ENCODE results near the gene LCK.

DNA sequence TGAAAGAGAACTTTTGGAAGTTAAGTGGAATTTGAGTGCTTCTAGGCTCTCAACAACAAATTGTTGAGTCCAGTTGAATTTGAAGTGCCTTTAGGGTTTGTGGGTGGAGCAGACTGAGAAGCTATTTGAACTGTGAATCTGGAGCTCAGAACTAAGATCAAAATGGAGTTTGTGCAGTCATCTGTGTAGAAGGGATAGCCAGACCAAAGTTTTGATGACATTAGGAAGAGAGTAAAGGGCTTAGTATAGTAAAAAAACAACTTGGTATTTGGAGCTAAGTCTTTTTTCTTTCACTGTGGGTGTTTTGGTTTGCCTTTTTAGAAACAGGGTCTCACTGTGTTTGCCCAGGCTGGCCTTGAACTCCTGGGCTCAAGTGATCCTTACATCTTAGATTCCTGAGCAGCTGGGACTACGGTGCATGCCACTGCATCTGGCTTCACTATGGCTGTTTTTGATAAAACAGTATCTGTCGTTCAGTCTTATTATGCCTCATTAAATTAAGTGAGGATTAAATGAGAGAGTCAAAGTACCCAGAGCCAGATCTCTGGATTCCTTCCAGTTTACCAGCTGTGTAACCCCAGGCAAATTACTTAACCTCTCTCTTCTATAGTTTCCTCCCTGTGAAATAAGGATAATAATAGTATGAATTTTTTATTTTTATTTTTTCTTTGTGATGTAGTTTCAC lies 60.8 kb downstream of the LCK start:
- no peak for TF ChIP-seq EZH2 (IDR thresholded peaks at IDR 0.05; ENCODE audit: insufficient read depth, poor library complexity, severe bottlenecking)
- no peak for TF ChIP-seq EZH2phosphoT487 (IDR thresholded peaks at IDR 0.05; ENCODE audit: insufficient read depth, low read depth)
